Psoas muscle (tissue), 8 donors: ENCODE data around the gene SLBP. TPM values are rescaled to one million over a fixed set of nuclear protein-coding genes. Genes with fewer than 3 reads are reported as not detected.
A peak's percentile ranks its signal among the peaks of the same experiment; 100 is the strongest.

Experiments used
- ATAC-seq, 4 donors: fragments of 200-7000 bp; cut with Tn5 transposase; one replicate each; pipeline ENCODE4 v1.9.1; 2020; ENCODE audit warnings: moderate library complexity in 3 of 4, mild to moderate bottlenecking in 2 of 4
- DNase-seq, 2 donors: peaks; one replicate each; pipeline ENCODE4 v3.0.0-alpha.2; 2020
- H3K27ac ChIP-seq: fragments of 200-600 bp; one replicate; pipeline ENCODE4 v1.8.0; 2022
- H3K27me3 ChIP-seq, 3 donors: fragments of 200-600 bp in 1 of 3; one replicate each; pipeline versions ENCODE4 v1.6.1 to v1.8.0; 2013 to 2022; ENCODE audit warnings: low read length in 2 of 3, mild to moderate bottlenecking in 2 of 3, moderate library complexity in 1 of 3; ENCODE audit not compliant: insufficient read depth in 3 of 3
- H3K36me3 ChIP-seq, 2 donors: fragments of 200-600 bp in 1 of 2; one replicate each; pipeline versions ENCODE4 v1.6.1 to v1.8.0; 2013 to 2022; ENCODE audit warnings: low read depth in 1 of 2, mild to moderate bottlenecking in 1 of 2, moderate library complexity in 1 of 2; ENCODE audit not compliant: insufficient read depth in 1 of 2
- H3K4me1 ChIP-seq: fragments of 200-600 bp; one replicate; pipeline ENCODE4 v1.8.0; 2022
- H3K4me3 ChIP-seq: fragments of 200-600 bp; one replicate; pipeline ENCODE4 v1.8.0; 2022; ENCODE audit warnings: mild to moderate bottlenecking
- H3K9me3 ChIP-seq: fragments of 200-600 bp; one replicate; pipeline ENCODE4 v1.8.0; 2022
- CTCF ChIP-seq: fragments of 200-600 bp; IDR thresholded peaks from one replicate; pipeline ENCODE4 v1.8.0; 2022; ENCODE audit warnings: antibody characterized with exemption
- WGBS, 3 donors: extraction: QIAGEN DNeasy Blood & Tissue Kit; methylation state at CpG; one replicate each; pipeline versions ENCODE4 v1.1.6 to v1.1.7; 2013; 5-methylcytosine and 5-hydroxymethylcytosine counted together
- intact Hi-C, 2 donors: fragments of 100-400 bp; cut with DNase I; formaldehyde crosslinking; loops; one replicate each; pipeline versions ENCODE4 v1.11.0 to v1.14.2; 2022
- polyA plus RNA-seq, 3 donors: library from polyadenylated mRNA; stranded (reverse); fragments of 200-250 nt; gene quantifications; one replicate each; pipeline ENCODE4 v1.2.3, GENCODE V29; 2013
- total RNA-seq, 4 donors: library from RNA; stranded (reverse); fragmentation: NEBNext Ultra II Directional in 2 of 4; extraction: Animal tissue kit (Norgen Biotek cat#: 25700) in 2 of 4; gene quantifications; one replicate each; pipeline versions ENCODE4 v1.2.1 to v1.2.4, GENCODE V29; 2021 to 2023
- donor health status: healthy with polysubstance abuse.
- donor health status: DM: no; HTN: no; CAD: no; lungs with moderate emphysema.
- donor health status: Bipolar disorder and iron deficiency.
- donor health status: healthy.
- donor health status: DM: yes; HTN: yes; CAD: no.
- donor health status: DM: no; HTN: no; CAD: no.
- donor health status: DM: no; HTN: no; CAD: no.
- donor health status: DM: yes; HTN: yes; CAD: no.

The SLBP gene
- total and polyA plus RNA-seq, 7 donors, result 15.4 to 18.8 (median 16.3) TPM

GRCh38 chr4:1727117-1728031 lies 15.3 kb upstream of the SLBP start:
- peak overlapping the region; percentile 37 for H3K4me3 ChIP-seq
- peaks cover 0 to 42% of the 10 kb centered on the region in 2 donors for H3K36me3 ChIP-seq
- ATAC-seq, result peak in 2 of 4 donors; percentile 21 to 32
- intact Hi-C loops, result loop anchor here in 1 of 2 donors (5.0 kb wide), 1 partner anchor 35 kb away; no protein-coding TSS in a partner anchor
- WGBS, 3 donors, result 63 to 78% (median 72%) methylated on average over 18 of the region's 18 CpGs
- H3K27me3 ChIP-seq, result no peaks in the 10 kb centered on the region
- no peaks in the 10 kb centered on the region for H3K9me3 ChIP-seq
- no peak for TF ChIP-seq CTCF
- H3K4me1 ChIP-seq, result peaks cover 5% of the 10 kb centered on the region
- peak; percentile 57 to 72 for DNase-seq
- H3K27ac ChIP-seq, result peak overlapping the region; percentile 19

DNA sequence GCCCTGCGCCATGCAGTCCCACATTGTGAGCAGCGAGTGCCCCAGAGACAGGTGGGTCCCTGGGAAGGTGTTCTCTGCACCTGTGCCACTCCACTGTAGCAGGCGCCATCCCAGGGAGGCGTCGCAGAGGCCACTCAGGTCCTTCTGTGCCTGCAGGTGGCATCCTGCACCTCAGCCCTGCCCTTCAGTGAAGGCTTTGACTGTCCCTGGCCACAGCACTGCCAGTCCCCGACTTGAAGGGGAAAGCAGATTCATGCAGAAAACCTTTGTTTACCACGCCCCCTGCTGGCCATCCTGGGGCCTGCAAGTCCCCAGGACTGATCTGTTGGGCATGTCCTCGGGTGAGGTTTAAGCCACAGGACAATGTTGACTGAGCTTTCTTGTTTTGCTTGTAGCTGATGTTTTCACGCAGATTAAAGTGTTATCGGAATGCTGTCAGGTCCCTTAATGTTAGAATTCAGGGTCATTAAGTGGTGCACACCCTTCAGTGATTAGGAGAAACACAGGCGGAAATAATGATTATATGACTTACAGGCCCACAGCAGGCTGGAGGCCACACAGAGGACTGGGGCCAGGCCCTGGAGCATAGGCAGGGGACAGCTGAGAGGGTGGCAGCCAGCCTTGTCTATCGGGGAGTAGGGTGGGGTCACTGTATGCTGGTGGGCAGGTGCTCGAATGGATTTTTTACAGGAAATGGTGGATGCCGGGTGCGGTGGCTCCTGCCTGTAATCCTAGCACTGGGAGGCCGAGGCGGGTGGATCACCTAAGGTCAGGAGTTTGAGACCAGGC lies 14.2 kb upstream of the SLBP start:
- Histone ChIP-seq H3K4me3 (no peak overlapping the region), H3K4me1 (peaks cover 12% of the 10 kb centered on the region), H3K9me3 (no peaks in the 10 kb centered on the region), H3K36me3 (peaks cover 0 to 35% of the 10 kb centered on the region in 2 donors), H3K27me3 (no peaks in the 10 kb centered on the region), H3K27ac (peak overlapping the region; percentile 19)
- peak; percentile 90 to 92 for DNase-seq
- peak; percentile 98 for TF ChIP-seq CTCF
- peak; percentile 67 to 81 (median 77) for ATAC-seq
- intact Hi-C loops, result loop anchor here (1.0 to 5.0 kb wide), 2 partner anchors 33 to 34 kb away; no protein-coding TSS in a partner anchor
- 51 to 54% (median 51%) methylated on average over 17 of the region's 17 CpGs for WGBS, 3 donors

DNA sequence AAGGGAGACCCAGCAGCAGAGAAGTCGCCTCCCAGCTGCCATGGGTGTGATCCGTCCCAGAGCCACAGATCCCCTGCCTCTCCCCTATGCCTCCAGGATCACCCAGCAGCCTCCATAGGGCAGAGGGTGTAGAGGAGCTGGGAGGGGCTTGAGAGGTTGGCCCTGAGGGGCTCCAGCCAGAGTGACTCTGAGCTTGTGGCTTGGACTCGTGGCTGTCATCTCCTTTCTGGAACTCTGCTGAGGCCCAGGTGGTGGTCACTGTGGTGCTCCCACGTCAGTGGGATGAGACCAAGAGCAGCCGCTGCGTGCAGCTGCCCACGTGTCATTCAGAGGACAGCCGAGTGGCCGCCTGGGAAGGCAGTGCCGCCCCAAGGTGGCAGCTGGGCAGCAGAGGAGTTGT lies 13.4 kb upstream of the SLBP start:
- no peak overlapping the region for H3K4me3 ChIP-seq
- DNase-seq, result peak in 1 of 2 donors; percentile 43
- no peak overlapping the region for H3K27ac ChIP-seq
- 71 to 89% (median 88%) methylated on average over 10 of the region's 10 CpGs for WGBS, 3 donors
- H3K27me3 ChIP-seq, result no peaks in the 10 kb centered on the region
- peaks cover 12% of the 10 kb centered on the region for H3K4me1 ChIP-seq
- no peaks in the 10 kb centered on the region for H3K9me3 ChIP-seq
- no peak for ATAC-seq
- H3K36me3 ChIP-seq, result peaks cover 0 to 27% of the 10 kb centered on the region in 2 donors
- TF ChIP-seq CTCF, result no peak
- intact Hi-C loops, result loop anchor here in 1 of 2 donors (5.0 kb wide), 1 partner anchor 33 kb away; no protein-coding TSS in a partner anchor

- H3K36me3 ChIP-seq, result peaks cover 0 to 30% of the 10 kb centered on the region in 2 donors
- 80 to 81% (median 81%) methylated on average over 12 of the region's 12 CpGs for WGBS, 3 donors
- no peak for TF ChIP-seq CTCF
- H3K27ac ChIP-seq, result peak overlapping the region; percentile 30
- no peak for ATAC-seq
- H3K27me3 ChIP-seq, result no peaks in the 10 kb centered on the region
- H3K4me3 ChIP-seq, result no peak overlapping the region
- intact Hi-C loops, result loop anchor here in 1 of 2 donors (2.0 kb wide), 1 partner anchor 370 kb away; no protein-coding TSS in a partner anchor
- H3K9me3 ChIP-seq, result no peaks in the 10 kb centered on the region
- H3K4me1 ChIP-seq, result peaks cover 31% of the 10 kb centered on the region
- peak in 1 of 2 donors; percentile 44 for DNase-seq
Observed at GRCh38 chr4:1723131-1723801, 11.1 kb upstream of the SLBP start.
